Esophagus squamous epithelium (tissue), 4 donors: ENCODE results near the gene LRP1B.

Experiments used
- POLR2A ChIP-seq, 4 donors: fragments of 450-650 bp; IDR thresholded peaks; one replicate each; pipeline ENCODE4 v1.6.1; 2017; ENCODE audit warnings: antibody characterized with exemption in 4 of 4, mild to moderate bottlenecking in 4 of 4, moderate library complexity in 3 of 4
- TF ChIP-seq, protein P1 (sequence below), 6 experiments: fragments of 450-650 bp in 4 of 6; fragments of 200-600 bp in 2 of 6; sonication (generic) in 2 of 6; IDR thresholded peaks; one replicate each; pipeline ENCODE4 v1.5.1; 2016 to 2019; ENCODE audit warnings: antibody characterized with exemption in 6 of 6, mild to moderate bottlenecking in 4 of 6, moderate library complexity in 4 of 6

DNA sequence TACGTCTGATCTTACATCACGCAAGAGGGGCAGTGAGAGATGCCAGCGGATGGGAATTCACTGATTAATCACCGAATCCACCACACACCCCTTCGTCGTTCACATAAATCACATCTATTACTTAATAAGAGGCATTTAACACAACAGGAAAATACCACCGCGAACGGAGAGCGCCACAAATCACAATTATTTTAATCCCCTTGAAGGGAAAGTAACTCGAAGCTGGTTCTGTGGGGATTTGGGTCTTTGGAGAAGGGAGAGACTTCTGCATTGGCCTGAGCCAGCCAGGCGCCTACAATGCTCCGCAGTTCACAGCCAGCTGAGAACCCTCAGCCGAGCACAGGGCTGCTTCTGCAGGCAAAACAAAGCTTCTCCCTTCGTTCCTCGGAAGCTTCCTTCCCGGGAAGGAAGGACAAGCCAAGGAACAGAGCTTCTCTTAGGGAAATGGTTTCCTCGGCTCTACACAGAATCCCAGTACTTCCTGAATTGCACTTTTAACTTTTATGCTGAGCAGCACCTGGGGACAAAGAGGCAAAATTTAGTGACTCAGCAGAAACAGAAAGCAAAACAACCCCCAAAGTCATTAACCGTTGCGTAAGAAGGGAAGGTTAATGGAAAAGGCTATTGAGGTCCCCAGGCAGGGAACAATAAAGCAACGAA, at the start of gene LRP1B:
- TF ChIP-seq, protein P1, sequence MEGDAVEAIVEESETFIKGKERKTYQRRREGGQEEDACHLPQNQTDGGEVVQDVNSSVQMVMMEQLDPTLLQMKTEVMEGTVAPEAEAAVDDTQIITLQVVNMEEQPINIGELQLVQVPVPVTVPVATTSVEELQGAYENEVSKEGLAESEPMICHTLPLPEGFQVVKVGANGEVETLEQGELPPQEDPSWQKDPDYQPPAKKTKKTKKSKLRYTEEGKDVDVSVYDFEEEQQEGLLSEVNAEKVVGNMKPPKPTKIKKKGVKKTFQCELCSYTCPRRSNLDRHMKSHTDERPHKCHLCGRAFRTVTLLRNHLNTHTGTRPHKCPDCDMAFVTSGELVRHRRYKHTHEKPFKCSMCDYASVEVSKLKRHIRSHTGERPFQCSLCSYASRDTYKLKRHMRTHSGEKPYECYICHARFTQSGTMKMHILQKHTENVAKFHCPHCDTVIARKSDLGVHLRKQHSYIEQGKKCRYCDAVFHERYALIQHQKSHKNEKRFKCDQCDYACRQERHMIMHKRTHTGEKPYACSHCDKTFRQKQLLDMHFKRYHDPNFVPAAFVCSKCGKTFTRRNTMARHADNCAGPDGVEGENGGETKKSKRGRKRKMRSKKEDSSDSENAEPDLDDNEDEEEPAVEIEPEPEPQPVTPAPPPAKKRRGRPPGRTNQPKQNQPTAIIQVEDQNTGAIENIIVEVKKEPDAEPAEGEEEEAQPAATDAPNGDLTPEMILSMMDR (IDR thresholded peaks at IDR 0.05) = no peak
- no peak for TF ChIP-seq POLR2A (IDR thresholded peaks at IDR 0.05)
